IMR-90 (cell line): ENCODE data around the gene ESYT3. TPM values are rescaled to one million over a fixed set of nuclear protein-coding genes. Genes with fewer than 3 reads are reported as not detected.

Experiments used
- ATAC-seq: fragments of 200-7000 bp; cut with Tn5 transposase; 2 replicates; pipeline ENCODE4 v1.9.1; 2020; ENCODE audit warnings: low read depth, mild to moderate bottlenecking, moderate library complexity
- BruUV-seq: library from RNA; stranded (reverse); fragments of 400-500 nt; replicated peaks from 2 replicates; lab custom pipeline; 2021; lab: Mats Ljungman, UMichigan
- CTCF ChIA-PET: fragments of 300-600 bp; formaldehyde crosslinking; extraction: SDS; loops from one replicate; lab custom pipeline; 2021; ENCODE audit warnings: antibody characterized with exemption; lab: Yijun Ruan, JAX
- POLR2A ChIA-PET: fragments of 300-600 bp; sonication (Branson Sonifier 250); formaldehyde crosslinking; loops from one replicate; lab custom pipeline; 2022; ENCODE audit warnings: antibody characterized with exemption; ENCODE audit not compliant: unreplicated experiment; lab: Charles Lee
- DNase-seq: peaks from one replicate; pipeline ENCODE4 v3.0.0; 2013
- H2AFZ ChIP-seq: replicated peaks from 2 replicates; pipeline ENCODE3; 2013; ENCODE audit warnings: low read length, mild to moderate bottlenecking; ENCODE audit not compliant: poor library complexity
- H2AK5ac ChIP-seq: 2 replicates; pipeline ENCODE4 v1.6.1; 2013; ENCODE audit warnings: low read depth, low read length, inconsistent platforms
- H2AK9ac ChIP-seq: replicated peaks from 2 replicates; pipeline ENCODE3; 2013; ENCODE audit warnings: mild to moderate bottlenecking, low read depth, low read length, moderate library complexity; ENCODE audit not compliant: poor library complexity
- H2BK120ac ChIP-seq: 2 replicates; pipeline ENCODE4 v1.6.1; 2013; ENCODE audit warnings: low read depth, low read length, inconsistent platforms
- H2BK15ac ChIP-seq: 3 replicates; pipeline ENCODE4 v1.6.1; 2013; ENCODE audit warnings: low read depth, low read length, inconsistent platforms
- H2BK20ac ChIP-seq: 2 replicates; pipeline ENCODE4 v1.6.1; 2013; ENCODE audit warnings: low read depth, mild to moderate bottlenecking, inconsistent platforms, low read length, moderate library complexity
- H2BK5ac ChIP-seq: 2 replicates; pipeline ENCODE4 v1.6.1; 2013; ENCODE audit warnings: mild to moderate bottlenecking, low read depth, low read length, inconsistent platforms; ENCODE audit not compliant: poor library complexity, severe bottlenecking
- H3K14ac ChIP-seq: replicated peaks from 2 replicates; pipeline ENCODE4 v1.6.1; 2013; ENCODE audit warnings: low read depth, low read length, inconsistent platforms
- H3K18ac ChIP-seq: 2 replicates; pipeline ENCODE4 v1.6.1; 2013; ENCODE audit warnings: low read depth, low read length, control low read depth
- H3K23ac ChIP-seq: 2 replicates; pipeline ENCODE4 v1.6.1; 2013; ENCODE audit warnings: low read depth, low read length, inconsistent platforms
- H3K27ac ChIP-seq: 2 replicates; pipeline ENCODE4 v1.5.1; 2013; ENCODE audit warnings: mild to moderate bottlenecking, control low read depth, low read length; ENCODE audit not compliant: insufficient read depth
- H3K27me3 ChIP-seq: 2 replicates; pipeline ENCODE4 v1.6.1; 2013; ENCODE audit warnings: low read length; ENCODE audit not compliant: control insufficient read depth, insufficient read depth
- H3K36me3 ChIP-seq: 2 replicates; pipeline ENCODE4 v1.6.1; 2013; ENCODE audit warnings: low read length, mixed read lengths; ENCODE audit not compliant: control insufficient read depth, insufficient read depth
- H3K4ac ChIP-seq: 2 replicates; pipeline ENCODE4 v1.6.1; 2013; ENCODE audit warnings: low read depth, low read length, inconsistent platforms
- H3K4me1 ChIP-seq: 2 replicates; pipeline ENCODE4 v1.6.1; 2013; ENCODE audit warnings: low read length, mixed read lengths; ENCODE audit not compliant: control insufficient read depth, insufficient read depth
- H3K4me2 ChIP-seq: 2 replicates; pipeline ENCODE4 v1.6.1; 2013; ENCODE audit warnings: low read depth, mild to moderate bottlenecking, control low read depth, low read length, moderate library complexity
- H3K4me3 ChIP-seq: 2 replicates; pipeline ENCODE4 v1.5.1; 2013; ENCODE audit warnings: low read depth, mild to moderate bottlenecking, control low read depth, low read length, moderate library complexity; ENCODE audit not compliant: insufficient read depth
- H3K56ac ChIP-seq: 2 replicates; pipeline ENCODE4 v1.6.1; 2013; ENCODE audit warnings: low read length, inconsistent platforms; ENCODE audit not compliant: insufficient read depth; ENCODE audit errors: extremely low read depth
- H3K79me1 ChIP-seq, 2 experiments: 2 replicates each; pipeline ENCODE4 v1.6.1; 2013; ENCODE audit warnings: low read length in 2 of 2, inconsistent platforms in 1 of 2, low read depth in 1 of 2
- H3K9ac ChIP-seq: 2 replicates; pipeline ENCODE4 v1.6.1; 2013; ENCODE audit warnings: low read depth, low read length, control low read depth
- H3K9me1 ChIP-seq: 2 replicates; pipeline ENCODE4 v1.6.1; 2013; ENCODE audit warnings: low read length, inconsistent platforms; ENCODE audit not compliant: insufficient read depth
- H3K9me3 ChIP-seq: 2 replicates; pipeline ENCODE4 v1.6.1; 2013; ENCODE audit warnings: low read length; ENCODE audit not compliant: control insufficient read depth, insufficient read depth
- H4K20me1 ChIP-seq: 2 replicates; pipeline ENCODE4 v1.6.1; 2013; ENCODE audit warnings: low read length, inconsistent platforms; ENCODE audit not compliant: insufficient read depth
- H4K5ac ChIP-seq: 2 replicates; pipeline ENCODE4 v1.6.1; 2013; ENCODE audit warnings: mild to moderate bottlenecking, low read depth, low read length, control low read depth
- H4K8ac ChIP-seq, 2 experiments: 2 replicates each; pipeline ENCODE4 v1.6.1; 2013; ENCODE audit warnings: low read depth in 2 of 2, low read length in 2 of 2, control low read depth in 1 of 2, inconsistent platforms in 1 of 2
- H4K91ac ChIP-seq: 2 replicates; pipeline ENCODE4 v1.6.1; 2013; ENCODE audit warnings: low read depth, low read length, inconsistent platforms; ENCODE audit not compliant: insufficient read depth
- USF2 ChIP-seq: fragments of 150-350 bp; IDR thresholded peaks from 2 replicates; pipeline ENCODE4 v1.6.1; 2017; ENCODE audit warnings: mild to moderate bottlenecking, antibody characterized with exemption, low read length, low read depth
- WGBS, 2 experiments: methylation state at CpG; one replicate each; pipeline versions ENCODE4 v1.1.5 to v1.1.7; 2013; ENCODE audit warnings: missing lambda C conversion rate in 2 of 2; ENCODE audit not compliant: insufficient read length in 1 of 2; ENCODE audit errors: extremely low coverage in 2 of 2; 5-methylcytosine and 5-hydroxymethylcytosine counted together
- dilution Hi-C: fragments of 300-500 bp; cut with HindIII; formaldehyde crosslinking; loops from one replicate; pipeline ENCODE4 v1.14.3; 2018; ENCODE audit warnings: low sequenced_read_pairs; ENCODE audit not compliant: unreplicated experiment
- in situ Hi-C: fragments of 300-500 bp; cut with MboI; formaldehyde crosslinking; loops from 3 replicates; pipeline ENCODE4 v1.14.3; 2019; ENCODE audit warnings: low sequenced_read_pairs, inconsistent platforms, mixed read lengths
- intact Hi-C: fragments of 100-400 bp; cut with micrococcal nuclease; formaldehyde crosslinking; loops from 2 replicates; pipeline ENCODE4 v1.10.0; 2022
- polyA plus RNA-seq, 3 experiments: library from polyadenylated mRNA; depleted of rRNA; stranded (reverse); fragments of >200 nt; gene quantifications; 2 replicates each; pipeline ENCODE4 v1.2.3, GENCODE V29; 2012; ENCODE audit warnings: low replicate concordance in 1 of 3
- total RNA-seq: library from RNA; depleted of rRNA; stranded (reverse); fragments of >200 nt; gene quantifications from 2 replicates; pipeline ENCODE4 v1.2.3, GENCODE V29; 2012

The ESYT3 gene
- total and polyA plus RNA-seq, 2 of the 4 experiments (the other 2 are of a cell fraction) = under 0.01 to 0.02 TPM

GRCh38 chr3:138405001-138405400 lies 29.4 kb upstream of the ESYT3 start:
- no peak overlapping the region for H3K4ac ChIP-seq
- H2AK9ac ChIP-seq = no peak overlapping the region
- 94% methylated on average over 5 of the region's 7 CpGs; no CpG with 5 or more reads in 1 of the 2 experiments for WGBS, 2 experiments
- DNase-seq (no peak), ATAC-seq (no peak)
- H3K36me3 ChIP-seq = peaks cover 33% of the 10 kb centered on the region
- TF ChIP-seq USF2 = no peak
- H3K9ac ChIP-seq = no peak overlapping the region
- H4K5ac ChIP-seq = no peak overlapping the region
- in situ Hi-C loops (no loop called here), intact Hi-C loops (no loop called here), dilution Hi-C loops (no loop called here)
- no TSS peak for BruUV-seq
- H2BK120ac ChIP-seq = no peak overlapping the region
- no peaks in the 10 kb centered on the region for H3K4me1 ChIP-seq
- no peak overlapping the region for H2AK5ac ChIP-seq
- H2BK5ac ChIP-seq = no peak overlapping the region
- POLR2A ChIA-PET = no interaction called here
- H3K9me1 ChIP-seq = peaks cover 9% of the 10 kb centered on the region
- no peak overlapping the region for H3K56ac ChIP-seq
- CTCF ChIA-PET = no interaction called here
- H3K4me2 ChIP-seq = no peak overlapping the region
- H2BK20ac ChIP-seq = no peak overlapping the region
- no peak overlapping the region for H3K4me3 ChIP-seq
- no peaks in the 10 kb centered on the region for H3K9me3 ChIP-seq
- no peak overlapping the region for H2AFZ ChIP-seq
- no peak overlapping the region for H4K8ac ChIP-seq
- H3K79me1 ChIP-seq = no peaks in the 10 kb centered on the region
- H3K23ac ChIP-seq = no peak overlapping the region
- H3K27ac ChIP-seq = no peak overlapping the region
- H3K27me3 ChIP-seq = no peaks in the 10 kb centered on the region
- no peak overlapping the region for H4K91ac ChIP-seq
- H3K14ac ChIP-seq = no peak overlapping the region
- no peaks in the 10 kb centered on the region for H4K20me1 ChIP-seq
- no peak overlapping the region for H3K18ac ChIP-seq
- no peak overlapping the region for H2BK15ac ChIP-seq
